Amniotic stem cell (primary cell): ENCODE results near the gene ESPNL.

Experiments used
- DNase-seq: peaks from one replicate; lab custom pipeline; 2025; lab: John Stamatoyannopoulos, UW

The ESPNL gene

GRCh38 chr2:238171575-238172187 is 71.5 kb downstream of the ESPNL start:
- no peak for DNase-seq

- no peak for DNase-seq
Measured at GRCh38 chr2:238172439-238172838, 72.3 kb downstream of the ESPNL start.

- DNase-seq, result no peak
Measured at GRCh38 chr2:238173692-238174091, 73.6 kb downstream of the ESPNL start.

GRCh38 chr2:238174291-238174690 is 74.2 kb downstream of the ESPNL start:
- DNase-seq, result no peak

GRCh38 chr2:238174701-238175100 is 74.6 kb downstream of the ESPNL start:
- no peak for DNase-seq

GRCh38 chr2:238176613-238177012 is 76.5 kb downstream of the ESPNL start:
- DNase-seq, result no peak

- DNase-seq, result no peak
Measured at GRCh38 chr2:238180554-238180953, 80.4 kb downstream of the ESPNL start.

GRCh38 chr2:238182362-238182761 is 82.2 kb downstream of the ESPNL start:
- no peak for DNase-seq
